GM18511 (cell line): ENCODE measurements around the gene PTPRO.

ENCODE experiments used
- ATAC-seq: cut with Tn5 transposase; IDR thresholded peaks from one replicate; pipeline ENCODE4 v1.9.1; 2021; ENCODE audit warnings: mild to moderate bottlenecking, moderate library complexity; ENCODE audit not compliant: unreplicated experiment

PTPRO gene

GRCh38 chr12:15522574-15523187 is 200.4 kb downstream of the PTPRO start:
- no peak for ATAC-seq

GRCh38 chr12:15525441-15525840 is 203.1 kb downstream of the PTPRO start:
- ATAC-seq, result no peak

DNA sequence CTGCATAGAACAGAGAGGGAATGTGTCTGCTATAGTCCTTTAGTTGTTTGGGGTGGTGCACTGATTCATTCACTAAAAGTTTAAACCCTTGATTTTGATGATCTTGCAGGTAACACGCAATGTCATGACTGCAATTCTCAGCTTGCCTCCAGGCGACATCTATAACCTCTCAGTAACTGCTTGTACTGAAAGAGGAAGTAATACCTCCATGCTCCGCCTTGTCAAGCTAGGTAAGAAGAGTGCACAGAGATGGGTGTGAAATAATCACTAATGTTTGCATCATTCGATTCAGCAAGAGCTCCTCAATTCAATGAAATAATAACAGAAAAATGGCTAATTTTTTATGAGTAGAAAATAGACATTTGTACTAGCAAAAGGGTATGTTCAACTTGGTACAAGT is 203.7 kb downstream of the PTPRO start:
- ATAC-seq, result peak; percentile 100

DNA sequence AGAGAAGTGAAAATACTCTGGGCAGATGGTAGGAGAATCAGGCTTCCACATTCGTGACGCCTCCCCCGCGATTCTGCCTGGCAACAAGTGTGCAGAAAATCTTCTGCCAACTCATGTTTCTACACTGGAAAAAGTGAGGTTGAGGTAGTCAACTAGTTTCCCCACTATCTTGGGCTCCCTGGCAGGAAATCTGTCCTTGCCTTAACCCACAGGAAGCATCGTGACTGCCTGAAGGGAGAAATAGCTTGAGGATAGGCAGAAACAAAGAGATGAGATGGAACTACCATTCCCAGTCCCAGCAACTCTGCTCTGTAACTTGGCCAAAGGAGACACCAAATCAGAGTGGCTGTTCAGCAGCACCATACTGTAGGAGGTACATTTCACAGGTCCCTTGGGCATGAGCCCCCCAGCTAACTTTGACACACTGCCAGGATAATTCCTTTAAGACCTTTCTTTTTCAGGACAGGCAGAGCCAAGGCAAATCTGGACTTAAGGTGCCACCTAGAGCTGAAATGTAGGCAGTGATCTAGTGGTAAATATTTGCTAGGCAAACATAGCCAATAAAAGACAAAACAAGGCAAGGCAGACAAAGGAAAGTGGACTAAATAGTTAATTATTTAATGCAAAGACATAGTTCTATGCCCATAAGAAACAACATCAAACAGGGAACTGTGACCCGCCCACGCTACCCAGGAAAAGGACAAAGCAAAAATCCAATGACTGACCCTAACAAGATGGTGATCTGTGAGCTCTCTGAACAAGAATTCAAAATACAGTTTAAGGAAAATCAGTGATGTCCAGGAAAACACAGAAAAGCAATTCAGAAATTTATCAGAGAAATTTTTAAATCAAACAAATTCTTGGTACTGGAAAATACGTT is 205.1 kb downstream of the PTPRO start:
- ATAC-seq, result no peak

- ATAC-seq, result no peak
These were observed 206.4 kb downstream of the PTPRO start for GRCh38 chr12:15528666-15529065.

DNA sequence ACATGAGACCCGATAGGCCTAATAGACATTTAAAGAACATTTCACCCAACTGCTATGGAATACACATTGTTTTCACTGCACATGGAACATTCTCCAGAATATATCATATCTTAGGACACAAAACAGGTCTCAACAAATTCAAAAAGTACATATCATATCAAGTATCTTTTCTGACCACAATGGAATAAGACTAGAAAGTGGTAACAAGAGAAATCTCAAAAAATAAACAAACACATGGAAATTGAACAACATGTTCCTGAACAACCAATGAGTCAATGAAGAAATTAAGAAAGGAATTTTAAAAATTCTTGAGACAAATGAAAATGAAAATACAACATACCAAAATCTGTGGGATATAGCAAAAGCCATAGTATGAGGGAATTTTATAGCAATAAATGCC is 208.1 kb downstream of the PTPRO start:
- no peak for ATAC-seq

GRCh38 chr12:15532364-15532977 is 210.2 kb downstream of the PTPRO start:
- peak; percentile 78 for ATAC-seq

DNA sequence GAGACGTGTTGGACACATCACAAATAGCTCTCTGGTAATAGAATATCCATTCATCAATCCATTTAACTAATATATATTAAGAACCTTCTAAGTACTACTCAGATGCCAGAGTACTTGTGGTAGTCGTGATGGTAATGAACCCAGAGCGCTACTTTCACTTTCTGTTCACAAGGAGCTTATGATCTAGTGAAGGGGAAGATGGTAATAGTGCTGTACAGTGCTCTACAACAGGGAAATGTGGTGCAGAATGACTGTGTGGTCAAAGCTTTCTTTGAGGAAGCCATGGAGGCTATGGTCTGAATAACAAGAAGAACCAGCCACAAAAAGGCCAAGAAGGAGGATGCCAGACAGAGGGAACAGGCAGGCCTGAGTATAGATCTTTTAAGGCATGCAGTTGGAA is 212.0 kb downstream of the PTPRO start:
- peak; percentile 93 for ATAC-seq

DNA sequence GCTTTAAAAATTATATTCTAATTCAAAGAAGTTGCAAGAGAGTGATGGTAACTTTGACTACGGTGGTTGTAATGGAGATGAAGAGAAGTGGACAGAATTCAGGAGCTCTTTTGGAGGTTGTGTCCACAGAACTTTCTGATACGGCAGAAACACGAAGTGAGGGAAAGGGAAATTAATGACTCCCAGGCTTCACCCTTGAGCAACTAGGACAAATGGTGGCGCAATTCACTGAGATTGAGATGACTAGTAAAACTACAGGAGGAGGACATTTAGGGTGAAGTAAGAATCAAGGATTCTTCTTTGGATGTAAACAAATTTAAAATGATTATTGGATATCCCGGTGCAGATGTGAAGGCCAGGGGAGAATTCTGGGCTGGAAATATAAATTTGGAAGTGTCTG is 212.6 kb downstream of the PTPRO start:
- ATAC-seq, result no peak

- ATAC-seq, result no peak
These were observed 213.1 kb downstream of the PTPRO start for GRCh38 chr12:15535352-15535781.

- no peak for ATAC-seq
These were observed 214.1 kb downstream of the PTPRO start for GRCh38 chr12:15536446-15536845.

GRCh38 chr12:15538881-15539280 is 216.6 kb downstream of the PTPRO start:
- no peak for ATAC-seq

GRCh38 chr12:15540005-15540404 is 217.7 kb downstream of the PTPRO start:
- no peak for ATAC-seq

DNA sequence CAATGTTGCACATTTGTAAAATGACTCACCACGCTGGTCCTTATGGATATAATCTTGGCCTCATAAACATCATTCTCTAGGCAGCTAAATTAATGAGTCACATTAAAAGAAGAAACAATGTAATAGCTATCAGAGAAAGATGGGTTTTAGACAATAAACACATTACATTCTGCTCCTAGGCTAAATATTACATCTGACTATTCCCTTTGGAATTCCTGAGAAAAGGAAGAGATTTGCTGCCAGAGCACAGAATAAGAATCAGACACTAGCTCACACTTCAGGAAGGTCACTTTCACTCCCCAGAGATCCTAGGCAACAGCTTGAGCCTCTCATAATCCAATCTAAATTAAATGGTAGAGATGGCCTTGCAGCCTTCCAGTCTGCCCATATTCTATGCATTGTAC is 218.2 kb downstream of the PTPRO start:
- no peak for ATAC-seq

DNA sequence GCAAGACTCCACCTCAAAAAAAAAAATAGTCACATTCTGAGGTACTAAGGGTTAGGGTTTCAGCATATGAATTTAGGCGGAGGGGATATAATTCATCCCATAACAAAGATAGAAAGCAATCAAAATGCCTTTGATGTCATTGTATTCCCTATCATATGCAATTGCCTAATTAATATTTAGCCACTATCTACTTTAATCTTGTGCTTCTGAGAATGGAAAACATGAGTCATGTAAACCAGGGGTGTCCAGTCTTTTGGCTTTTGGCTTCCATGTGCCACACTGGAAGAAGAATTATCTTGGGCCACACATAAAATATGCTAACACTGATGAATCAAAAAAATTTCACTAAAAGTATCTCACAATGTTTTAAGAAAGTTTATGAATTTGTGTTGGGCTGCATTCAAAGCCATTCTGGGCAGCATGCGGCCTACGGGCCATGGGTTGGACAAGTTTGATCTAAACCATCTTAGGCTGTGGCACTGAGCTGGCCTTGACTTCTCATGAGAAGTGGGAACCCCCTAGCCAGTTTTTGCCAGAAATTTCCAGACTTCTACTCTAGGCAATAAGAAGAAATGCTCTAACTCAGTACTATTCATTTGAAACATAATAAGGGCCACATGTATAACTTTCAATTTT is 219.8 kb downstream of the PTPRO start:
- ATAC-seq, result no peak

DNA sequence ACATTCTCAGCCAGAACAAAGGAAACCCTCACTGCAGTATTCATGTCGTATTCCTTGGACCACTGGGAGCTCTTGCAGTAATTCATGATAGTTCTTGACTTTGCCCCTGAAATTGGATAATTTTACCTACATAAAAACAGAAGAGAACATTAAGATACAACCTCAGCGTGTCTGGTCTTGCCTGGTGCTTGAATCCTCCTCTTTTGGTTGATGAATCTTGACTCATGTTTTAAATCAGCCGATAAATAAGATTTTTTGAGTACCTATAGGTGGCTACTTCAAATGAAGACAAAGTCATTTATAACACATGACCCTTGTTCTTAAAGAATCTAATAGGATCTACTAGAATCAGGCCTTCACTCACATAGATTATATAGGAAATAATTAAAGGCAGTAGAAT is 221.0 kb downstream of the PTPRO start:
- ATAC-seq, result no peak

- no peak for ATAC-seq
These were observed 222.3 kb downstream of the PTPRO start for GRCh38 chr12:15544589-15544988.

GRCh38 chr12:15545334-15545733 is 223.0 kb downstream of the PTPRO start:
- no peak for ATAC-seq

DNA sequence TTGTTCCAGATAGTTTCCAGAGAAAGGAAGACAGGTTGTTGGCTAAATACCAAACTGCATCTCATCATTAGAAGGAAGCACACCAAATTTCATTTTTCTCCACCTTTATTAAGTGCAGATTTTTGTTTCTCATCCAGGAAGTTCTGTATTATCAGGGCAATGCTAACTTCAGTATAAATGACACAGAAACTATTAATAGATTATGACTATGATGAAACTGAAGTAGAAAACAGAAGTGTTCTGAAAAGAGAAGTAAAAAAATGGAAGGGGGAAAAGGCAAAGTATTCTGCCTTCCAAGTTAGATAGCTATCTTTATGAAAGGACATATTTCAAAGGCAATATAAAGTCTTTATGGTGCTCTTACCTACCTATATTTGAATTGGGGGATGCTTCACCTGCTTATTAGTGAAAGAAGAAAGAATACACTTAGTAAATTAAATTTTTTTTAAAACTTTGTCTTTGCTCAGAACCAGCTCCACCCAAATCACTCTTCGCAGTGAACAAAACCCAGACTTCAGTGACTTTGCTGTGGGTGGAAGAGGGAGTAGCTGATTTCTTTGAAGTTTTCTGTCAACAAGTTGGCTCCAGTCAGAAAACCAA is 223.9 kb downstream of the PTPRO start:
- ATAC-seq, result peak; percentile 79

GRCh38 chr12:15547063-15547462 is 224.8 kb downstream of the PTPRO start:
- ATAC-seq, result no peak

DNA sequence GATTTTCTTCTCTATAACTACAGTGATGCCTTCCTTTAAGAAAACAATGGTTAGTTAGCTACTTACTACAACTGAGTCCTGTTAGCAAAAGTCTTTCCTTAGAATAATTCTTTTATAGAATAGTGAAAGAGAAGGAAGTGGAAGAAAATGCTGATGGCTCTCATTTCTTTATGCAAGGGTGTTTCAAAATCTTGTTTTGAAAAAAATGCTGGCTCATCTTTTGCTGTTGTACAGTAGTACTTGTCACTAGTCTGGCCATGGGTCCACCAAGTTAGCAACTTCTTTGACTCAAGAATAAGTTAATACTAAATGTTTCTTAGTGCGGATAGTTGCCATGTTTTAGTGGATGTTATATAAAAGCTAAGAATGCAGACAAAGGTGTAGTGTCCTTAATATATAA is 225.4 kb downstream of the PTPRO start:
- ATAC-seq, result no peak
